Transverse colon (tissue), 4 donors: ENCODE measurements around the gene TBC1D30.

Experiments used
- EP300 ChIP-seq: sonication (generic); formaldehyde crosslinking; IDR thresholded peaks from one replicate; pipeline ENCODE4 v1.6.1; 2017; ENCODE audit warnings: antibody characterized with exemption, low read depth
- POLR2AphosphoS5 ChIP-seq, 3 donors: sonication (generic); formaldehyde crosslinking; IDR thresholded peaks; one replicate each; pipeline ENCODE4 v1.6.1; 2016; ENCODE audit warnings: antibody characterized with exemption in 3 of 3
- TF ChIP-seq, protein P1 (sequence below), 5 experiments: fragments of 200-600 bp in 3 of 5; fragments of 450-650 bp in 2 of 5; sonication (generic) in 3 of 5; IDR thresholded peaks; 1 replicate in 2 of 5; 2 replicates in 3 of 5; pipeline ENCODE4 v1.5.1; 2016 to 2017; ENCODE audit warnings: antibody characterized with exemption in 5 of 5, inconsistent platforms in 3 of 5, mild to moderate bottlenecking in 2 of 5, moderate library complexity in 1 of 5

DNA sequence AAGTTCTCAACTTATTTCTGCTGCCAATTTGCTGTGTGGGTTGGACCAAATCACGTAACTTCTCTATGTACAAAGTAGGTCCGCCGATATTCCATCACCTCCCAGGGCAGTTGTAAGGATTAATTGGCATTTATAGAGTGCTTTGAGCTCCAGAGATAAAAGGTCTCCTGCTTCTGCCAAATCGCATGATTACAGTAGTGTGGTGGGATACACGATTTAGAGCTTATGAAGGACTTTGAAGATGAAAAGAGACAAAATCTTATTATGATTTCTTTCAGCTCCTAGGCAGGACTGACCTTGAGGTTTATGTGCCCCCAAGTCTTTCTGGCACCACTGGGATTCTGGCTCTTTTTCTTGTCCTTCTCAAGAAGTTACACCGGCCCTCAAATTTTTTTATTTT lies 84.7 kb downstream of the TBC1D30 start:
- no peak for TF ChIP-seq EP300
- TF ChIP-seq, protein P1, sequence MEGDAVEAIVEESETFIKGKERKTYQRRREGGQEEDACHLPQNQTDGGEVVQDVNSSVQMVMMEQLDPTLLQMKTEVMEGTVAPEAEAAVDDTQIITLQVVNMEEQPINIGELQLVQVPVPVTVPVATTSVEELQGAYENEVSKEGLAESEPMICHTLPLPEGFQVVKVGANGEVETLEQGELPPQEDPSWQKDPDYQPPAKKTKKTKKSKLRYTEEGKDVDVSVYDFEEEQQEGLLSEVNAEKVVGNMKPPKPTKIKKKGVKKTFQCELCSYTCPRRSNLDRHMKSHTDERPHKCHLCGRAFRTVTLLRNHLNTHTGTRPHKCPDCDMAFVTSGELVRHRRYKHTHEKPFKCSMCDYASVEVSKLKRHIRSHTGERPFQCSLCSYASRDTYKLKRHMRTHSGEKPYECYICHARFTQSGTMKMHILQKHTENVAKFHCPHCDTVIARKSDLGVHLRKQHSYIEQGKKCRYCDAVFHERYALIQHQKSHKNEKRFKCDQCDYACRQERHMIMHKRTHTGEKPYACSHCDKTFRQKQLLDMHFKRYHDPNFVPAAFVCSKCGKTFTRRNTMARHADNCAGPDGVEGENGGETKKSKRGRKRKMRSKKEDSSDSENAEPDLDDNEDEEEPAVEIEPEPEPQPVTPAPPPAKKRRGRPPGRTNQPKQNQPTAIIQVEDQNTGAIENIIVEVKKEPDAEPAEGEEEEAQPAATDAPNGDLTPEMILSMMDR (IDR thresholded peaks at IDR 0.05): no peak
- no peak for TF ChIP-seq POLR2AphosphoS5 (IDR thresholded peaks at IDR 0.05)
